HepG2 (cell line): Measurements from ENCODE around the gene SSC4D.

ENCODE experiments used
- SMC3 ChIP-seq: IDR thresholded peaks from 2 replicates; pipeline ENCODE4 v1.6.1; 2011; ENCODE audit warnings: low read length, improper control_type of control experiment
- TF ChIP-seq, protein P1 (sequence below): sonication (generic); formaldehyde crosslinking; IDR thresholded peaks from 2 replicates; pipeline ENCODE4 v1.4.0; 2020; ENCODE audit warnings: low read depth, mild to moderate bottlenecking, missing genetic modification reagents

DNA sequence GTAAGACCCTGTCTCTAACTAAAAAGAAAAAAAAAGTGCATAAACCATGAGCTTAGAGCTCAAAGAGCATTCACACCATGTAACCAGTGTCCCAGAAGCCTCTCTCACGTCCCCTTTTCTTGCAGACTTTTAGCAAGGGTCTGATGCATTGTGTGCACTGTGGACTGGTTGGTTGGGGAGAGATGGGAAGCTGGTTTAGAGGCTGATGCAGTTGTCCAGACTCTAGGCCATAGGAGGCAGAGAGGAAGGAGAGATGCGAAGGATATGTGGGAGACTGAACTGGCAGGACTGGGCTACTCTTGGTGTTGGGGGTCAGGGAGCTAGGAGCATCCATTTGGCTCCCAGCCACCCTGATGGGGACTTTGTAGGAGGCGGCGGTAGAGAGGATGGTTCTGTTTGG lies 1.8 kb downstream of the SSC4D start:
- TF ChIP-seq, protein P1, sequence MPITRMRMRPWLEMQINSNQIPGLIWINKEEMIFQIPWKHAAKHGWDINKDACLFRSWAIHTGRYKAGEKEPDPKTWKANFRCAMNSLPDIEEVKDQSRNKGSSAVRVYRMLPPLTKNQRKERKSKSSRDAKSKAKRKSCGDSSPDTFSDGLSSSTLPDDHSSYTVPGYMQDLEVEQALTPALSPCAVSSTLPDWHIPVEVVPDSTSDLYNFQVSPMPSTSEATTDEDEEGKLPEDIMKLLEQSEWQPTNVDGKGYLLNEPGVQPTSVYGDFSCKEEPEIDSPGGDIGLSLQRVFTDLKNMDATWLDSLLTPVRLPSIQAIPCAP (CRISPR knock-in tag) = no peak
- TF ChIP-seq SMC3 = no peak
